Trophoblast cell (in vitro differentiated cells and primary cell): ENCODE measurements around the gene PLPP1.
A peak's percentile ranks its signal among the peaks of the same experiment; 100 is the strongest.

Source experiments
- DNase-seq, 2 donors: peaks; one replicate each; pipeline ENCODE4 v3.0.0-alpha.2; 2016
- H2AFZ ChIP-seq: 2 replicates; pipeline ENCODE4 v1.6.1; 2013; ENCODE audit warnings: low read length, moderate library complexity, mild to moderate bottlenecking; ENCODE audit not compliant: insufficient read depth, poor library complexity
- H2AK5ac ChIP-seq: 2 replicates; pipeline ENCODE4 v1.6.1; 2013; ENCODE audit warnings: mild to moderate bottlenecking, low read length
- H2BK120ac ChIP-seq: 2 replicates; pipeline ENCODE4 v1.6.1; 2013; ENCODE audit warnings: low read length, mild to moderate bottlenecking, moderate library complexity; ENCODE audit not compliant: insufficient read depth, poor library complexity
- H2BK12ac ChIP-seq: 2 replicates; pipeline ENCODE4 v1.6.1; 2013; ENCODE audit warnings: mild to moderate bottlenecking, low read length, moderate library complexity
- H2BK5ac ChIP-seq: 2 replicates; pipeline ENCODE4 v1.6.1; 2013; ENCODE audit warnings: low read length, low read depth, moderate library complexity, mild to moderate bottlenecking; ENCODE audit not compliant: poor library complexity
- H3K14ac ChIP-seq: 2 replicates; pipeline ENCODE4 v1.6.1; 2013; ENCODE audit warnings: mild to moderate bottlenecking, low read length
- H3K18ac ChIP-seq: 2 replicates; pipeline ENCODE4 v1.6.1; 2013; ENCODE audit warnings: mild to moderate bottlenecking, low read length
- H3K23ac ChIP-seq: 2 replicates; pipeline ENCODE4 v1.6.1; 2013; ENCODE audit warnings: low read length
- H3K27ac ChIP-seq: 2 replicates; pipeline ENCODE4 v1.5.1; 2013; ENCODE audit warnings: low read depth, mild to moderate bottlenecking, inconsistent platforms, low read length, moderate library complexity
- H3K27me3 ChIP-seq: 2 replicates; pipeline ENCODE4 v1.6.1; 2013; ENCODE audit warnings: inconsistent platforms, mild to moderate bottlenecking, low read length, moderate library complexity; ENCODE audit not compliant: insufficient read depth
- H3K36me3 ChIP-seq, 2 experiments: 1 replicate in 1 of 2; 2 replicates in 1 of 2; pipeline ENCODE4 v1.6.1; 2013; ENCODE audit warnings: low read length in 2 of 2, mild to moderate bottlenecking in 2 of 2, moderate library complexity in 1 of 2; ENCODE audit not compliant: insufficient read depth in 2 of 2, control insufficient read depth in 1 of 2
- H3K4ac ChIP-seq: 2 replicates; pipeline ENCODE4 v1.6.1; 2013; ENCODE audit warnings: low read depth, mild to moderate bottlenecking, low read length, moderate library complexity
- H3K4me1 ChIP-seq, 2 experiments: 1 replicate in 1 of 2; 2 replicates in 1 of 2; pipeline ENCODE4 v1.6.1; 2013; ENCODE audit warnings: low read length in 2 of 2, mild to moderate bottlenecking in 2 of 2, moderate library complexity in 1 of 2; ENCODE audit not compliant: insufficient read depth in 2 of 2, control insufficient read depth in 1 of 2
- H3K4me2 ChIP-seq: 2 replicates; pipeline ENCODE4 v1.6.1; 2013; ENCODE audit warnings: inconsistent platforms, mild to moderate bottlenecking, low read length, moderate library complexity
- H3K4me3 ChIP-seq: 2 replicates; pipeline ENCODE4 v1.5.1; 2013; ENCODE audit warnings: mild to moderate bottlenecking, low read depth, low read length, inconsistent platforms
- H3K79me1 ChIP-seq: one replicate; pipeline ENCODE4 v1.6.1; 2013; ENCODE audit warnings: low read length
- H3K79me2 ChIP-seq: 2 replicates; pipeline ENCODE4 v1.6.1; 2013; ENCODE audit warnings: low read length, mild to moderate bottlenecking; ENCODE audit not compliant: control insufficient read depth, insufficient read depth, poor library complexity
- H3K9ac ChIP-seq: 2 replicates; pipeline ENCODE4 v1.6.1; 2013; ENCODE audit warnings: mild to moderate bottlenecking, low read length
- H3K9me3 ChIP-seq: 2 replicates; pipeline ENCODE4 v1.6.1; 2013; ENCODE audit warnings: low read depth, mild to moderate bottlenecking, control low read depth, inconsistent platforms, low read length; ENCODE audit not compliant: insufficient read depth
- H4K12ac ChIP-seq: 2 replicates; pipeline ENCODE4 v1.6.1; 2013; ENCODE audit warnings: low read depth, mild to moderate bottlenecking, low read length, moderate library complexity
- H4K8ac ChIP-seq: 2 replicates; pipeline ENCODE4 v1.6.1; 2013; ENCODE audit warnings: low read depth, mild to moderate bottlenecking, low read length, moderate library complexity
- H4K91ac ChIP-seq: one replicate; pipeline ENCODE4 v1.6.1; 2013; ENCODE audit warnings: low read depth, mild to moderate bottlenecking, low read length, moderate library complexity
- WGBS: extraction: QIAGEN DNeasy Blood & Tissue Kit; methylation state at CpG from one replicate; pipeline ENCODE4 v1.1.7; 2013; ENCODE audit warnings: missing lambda C conversion rate; ENCODE audit not compliant: insufficient read length, insufficient coverage; ENCODE audit errors: extremely low coverage; 5-methylcytosine and 5-hydroxymethylcytosine counted together

The PLPP1 gene

GRCh38 chr5:55517804-55518203 lies 17.0 kb downstream of the PLPP1 start:
- Histone ChIP-seq H3K27ac (no peak overlapping the region), H3K79me1 (no peaks in the 10 kb centered on the region), H3K18ac (no peak overlapping the region), H3K4me2 (no peak overlapping the region), H3K4me1 (peaks cover 2 to 4% of the 10 kb centered on the region in 2 experiments), H4K12ac (no peak overlapping the region), H2AK5ac (no peak overlapping the region), H2BK12ac (no peak overlapping the region), H2AFZ (no peak overlapping the region), H3K23ac (no peak overlapping the region), H2BK5ac (no peak overlapping the region), H3K9me3 (no peaks in the 10 kb centered on the region), H3K36me3 (peaks cover 2 to 6% of the 10 kb centered on the region in 2 experiments), H3K14ac (no peak overlapping the region), H3K4me3 (no peak overlapping the region), H2BK120ac (no peak overlapping the region), H3K79me2 (peaks cover 6% of the 10 kb centered on the region), H3K9ac (no peak overlapping the region), H4K91ac (no peak overlapping the region), H3K27me3 (no peaks in the 10 kb centered on the region), H4K8ac (no peak overlapping the region), H3K4ac (no peak overlapping the region)
- DNase-seq: peak; percentile 21 to 57
- WGBS: no CpG with 5 or more reads among the region's 7 CpGs

GRCh38 chr5:55511010-55511409 lies 23.8 kb downstream of the PLPP1 start:
- no peaks in the 10 kb centered on the region for H3K4me1 ChIP-seq
- H2AK5ac ChIP-seq: no peak overlapping the region
- H3K27ac ChIP-seq: no peak overlapping the region
- H4K8ac ChIP-seq: no peak overlapping the region
- H2BK120ac ChIP-seq: no peak overlapping the region
- no peaks in the 10 kb centered on the region for H3K9me3 ChIP-seq
- no peak overlapping the region for H2BK5ac ChIP-seq
- H3K9ac ChIP-seq: no peak overlapping the region
- H3K79me1 ChIP-seq: no peaks in the 10 kb centered on the region
- H3K14ac ChIP-seq: no peak overlapping the region
- H4K12ac ChIP-seq: no peak overlapping the region
- H4K91ac ChIP-seq: no peak overlapping the region
- H3K23ac ChIP-seq: no peak overlapping the region
- DNase-seq: peak in 1 of 2 donors; percentile 51
- H2BK12ac ChIP-seq: no peak overlapping the region
- H3K4me2 ChIP-seq: no peak overlapping the region
- H3K4ac ChIP-seq: peak overlapping the region; percentile 13
- no peak overlapping the region for H3K4me3 ChIP-seq
- H3K79me2 ChIP-seq: peaks cover 4% of the 10 kb centered on the region
- no peaks in the 10 kb centered on the region for H3K27me3 ChIP-seq
- H3K36me3 ChIP-seq: no peaks in the 10 kb centered on the region
- H3K18ac ChIP-seq: no peak overlapping the region
- WGBS: no CpG with 5 or more reads among the region's 1 CpG
- H2AFZ ChIP-seq: no peak overlapping the region

- no peaks in the 10 kb centered on the region for H3K79me1 ChIP-seq
- H3K36me3 ChIP-seq: peaks cover 0 to 2% of the 10 kb centered on the region in 2 experiments
- no peaks in the 10 kb centered on the region for H3K9me3 ChIP-seq
- no peak overlapping the region for H3K4me2 ChIP-seq
- no peak overlapping the region for H4K91ac ChIP-seq
- H3K9ac ChIP-seq: no peak overlapping the region
- H3K79me2 ChIP-seq: peaks cover 6% of the 10 kb centered on the region
- H3K4me3 ChIP-seq: no peak overlapping the region
- H2BK120ac ChIP-seq: no peak overlapping the region
- H3K27ac ChIP-seq: no peak overlapping the region
- H4K12ac ChIP-seq: no peak overlapping the region
- no peak for DNase-seq
- H3K4me1 ChIP-seq: no peaks in the 10 kb centered on the region
- no peak overlapping the region for H2BK12ac ChIP-seq
- no peak overlapping the region for H2AFZ ChIP-seq
- H3K14ac ChIP-seq: no peak overlapping the region
- no peak overlapping the region for H2AK5ac ChIP-seq
- no peak overlapping the region for H3K23ac ChIP-seq
- no peaks in the 10 kb centered on the region for H3K27me3 ChIP-seq
- H2BK5ac ChIP-seq: no peak overlapping the region
- H3K18ac ChIP-seq: no peak overlapping the region
- H4K8ac ChIP-seq: no peak overlapping the region
- H3K4ac ChIP-seq: peak overlapping the region; percentile 13
Observed at GRCh38 chr5:55510523-55510880, 24.3 kb downstream of the PLPP1 start.

GRCh38 chr5:55509796-55510522 lies 24.8 kb downstream of the PLPP1 start:
- Histone ChIP-seq H2AK5ac (no peak overlapping the region), H3K4me3 (no peak overlapping the region), H3K4ac (peak overlapping the region; percentile 79), H4K12ac (no peak overlapping the region), H3K4me2 (no peak overlapping the region), H2BK120ac (no peak overlapping the region), H3K4me1 (no peaks in the 10 kb centered on the region), H3K36me3 (peaks cover 0 to 2% of the 10 kb centered on the region in 2 experiments), H3K18ac (no peak overlapping the region), H3K9ac (no peak overlapping the region), H3K79me2 (peaks cover 6% of the 10 kb centered on the region), H3K14ac (no peak overlapping the region), H4K91ac (no peak overlapping the region), H2AFZ (no peak overlapping the region), H4K8ac (no peak overlapping the region), H3K27me3 (no peaks in the 10 kb centered on the region), H3K9me3 (no peaks in the 10 kb centered on the region), H2BK12ac (no peak overlapping the region), H3K23ac (no peak overlapping the region), H3K79me1 (no peaks in the 10 kb centered on the region), H2BK5ac (no peak overlapping the region), H3K27ac (no peak overlapping the region)
- peak; percentile 21 to 64 for DNase-seq
- no CpG with 5 or more reads among the region's 5 CpGs for WGBS
